Measurements from ENCODE around the gene THAP7.
"Not testable (repeated sequence)": the region's sequence is repeated elsewhere in the genome, so short reads cannot be mapped to it uniquely, and the experiment has no call there.

Gene THAP7

DNA sequence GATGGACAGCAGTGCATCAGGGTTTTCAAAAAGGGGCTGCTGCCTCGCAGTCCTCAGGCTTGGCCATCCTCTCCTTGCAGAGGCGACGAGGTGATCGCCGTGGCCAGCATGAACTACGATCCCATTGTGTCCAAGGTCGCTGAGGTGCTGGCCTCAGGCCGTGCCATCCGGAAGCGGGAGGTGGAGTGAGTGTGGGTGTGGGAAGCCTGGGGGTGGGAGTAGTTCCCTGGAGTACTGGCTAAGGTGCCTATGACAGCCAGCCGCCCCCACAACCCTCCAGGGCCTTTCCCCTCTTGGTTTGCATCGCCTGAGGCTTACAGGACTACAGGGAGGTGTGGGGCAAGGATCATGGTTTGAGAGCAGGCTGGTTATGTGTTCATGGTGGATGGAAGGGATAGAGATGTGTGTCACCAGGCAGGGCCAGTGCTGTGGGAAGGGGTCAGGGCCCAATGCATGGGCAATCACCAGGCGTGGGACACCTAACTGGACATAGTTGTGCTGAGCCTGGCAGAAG is 21.9 kb downstream of the THAP7 start:
- in situ Hi-C loops (cut with HindIII; ENCODE audit: low sequenced_read_pairs): no loop called here

DNA sequence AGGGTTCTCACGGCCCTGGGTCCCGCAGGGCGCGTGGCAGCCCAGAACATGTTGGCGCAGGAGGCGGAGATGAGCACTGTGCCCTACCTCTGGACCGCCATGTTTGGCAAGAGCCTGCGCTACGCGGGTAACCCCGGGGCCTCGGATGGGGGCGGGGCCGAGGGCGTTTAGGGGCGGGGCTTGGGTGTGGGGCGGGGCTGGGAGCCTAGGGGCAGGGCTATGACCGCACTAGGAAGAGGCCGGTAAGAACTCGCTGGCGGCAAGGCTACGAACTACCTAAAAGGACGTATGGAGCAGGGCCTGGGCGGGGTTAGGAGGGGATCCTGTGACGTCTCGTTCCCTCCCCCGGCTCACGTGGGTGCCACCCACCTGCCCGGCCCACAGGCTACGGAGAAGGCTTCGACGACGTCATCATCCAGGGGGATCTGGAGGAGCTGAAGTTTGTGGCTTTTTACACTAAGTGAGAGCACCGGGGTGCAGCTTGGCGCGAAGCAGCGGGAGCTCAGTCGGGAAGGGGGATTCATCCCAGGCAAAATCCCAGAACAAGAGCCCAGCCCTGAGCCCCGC is 22.6 kb downstream of the THAP7 start:
- in situ Hi-C loops (cut with HindIII; ENCODE audit: low sequenced_read_pairs): no loop called here

DNA sequence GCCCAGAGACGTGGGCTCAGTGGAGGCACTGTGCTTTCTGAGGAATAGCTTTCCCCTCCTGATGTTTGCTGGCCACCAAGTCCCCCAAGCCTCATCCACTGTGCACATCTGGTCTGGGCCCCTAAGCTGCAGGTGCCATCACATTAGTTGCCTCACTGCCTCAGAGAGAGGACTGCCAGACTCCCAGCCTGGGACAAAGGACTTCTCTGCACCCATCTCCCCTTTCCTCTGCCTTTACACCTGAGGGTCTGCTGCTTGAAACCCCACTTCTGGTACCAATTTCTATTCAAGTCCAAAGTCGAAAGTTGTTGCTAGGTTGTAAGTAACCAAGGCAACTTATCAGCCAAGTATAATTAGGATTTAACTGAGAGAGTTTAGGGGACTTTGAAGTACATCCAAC is 23.5 kb downstream of the THAP7 start:
- in situ Hi-C loops (cut with HindIII; ENCODE audit: low sequenced_read_pairs): no loop called here

DNA sequence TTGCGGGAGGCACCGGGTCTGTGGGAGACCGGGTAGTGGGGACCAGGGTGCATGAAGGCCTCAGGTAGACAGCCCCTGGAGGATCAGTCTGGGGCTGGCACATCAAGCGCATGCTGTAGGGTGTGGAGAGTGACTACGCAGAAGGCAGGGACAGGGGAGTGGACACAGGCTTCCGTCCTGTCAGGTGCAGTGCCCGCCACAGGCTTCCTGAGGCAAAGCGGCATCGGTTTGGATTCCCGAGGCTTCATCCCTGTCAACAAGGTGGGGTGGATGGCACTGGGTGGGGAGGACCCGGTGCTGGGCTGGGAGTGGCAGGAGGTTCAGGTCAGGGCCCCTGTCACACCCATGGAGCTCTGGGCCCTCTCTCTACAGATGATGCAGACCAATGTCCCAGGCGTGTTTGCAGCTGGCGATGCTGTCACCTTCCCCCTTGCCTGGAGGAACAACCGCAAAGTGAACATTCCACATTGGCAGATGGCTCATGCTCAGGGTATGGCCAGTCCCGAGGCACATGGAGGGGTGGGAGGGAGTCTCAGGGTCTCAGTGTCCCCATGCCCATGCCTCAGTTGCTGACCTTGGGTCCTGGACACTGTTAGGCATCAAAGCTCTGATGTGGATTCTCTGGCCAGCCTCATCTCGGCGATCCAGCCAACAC is 24.3 kb downstream of the THAP7 start:
- in situ Hi-C loops (cut with HindIII; ENCODE audit: low sequenced_read_pairs): no loop called here

DNA sequence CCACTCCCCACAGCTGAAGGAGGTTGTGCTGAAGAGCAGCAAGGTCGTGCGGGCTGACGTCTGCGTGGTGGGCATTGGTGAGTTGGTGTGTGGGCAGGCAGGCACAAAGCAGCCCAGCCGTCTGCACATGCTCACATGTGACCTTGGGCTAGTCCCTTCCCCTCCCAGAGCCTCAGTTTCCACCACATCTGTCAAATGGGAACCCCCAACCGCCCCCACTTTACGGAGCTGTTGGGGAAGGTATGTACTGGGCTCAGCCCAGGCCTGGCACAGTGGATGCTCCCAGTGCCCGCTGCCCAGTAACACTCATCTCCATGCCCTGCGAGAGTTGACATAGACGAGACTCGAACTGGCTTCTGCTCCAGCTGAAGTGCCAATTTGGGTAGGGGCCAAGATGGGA is 24.9 kb downstream of the THAP7 start:
- in situ Hi-C loops (cut with HindIII; ENCODE audit: low sequenced_read_pairs): no loop called here

DNA sequence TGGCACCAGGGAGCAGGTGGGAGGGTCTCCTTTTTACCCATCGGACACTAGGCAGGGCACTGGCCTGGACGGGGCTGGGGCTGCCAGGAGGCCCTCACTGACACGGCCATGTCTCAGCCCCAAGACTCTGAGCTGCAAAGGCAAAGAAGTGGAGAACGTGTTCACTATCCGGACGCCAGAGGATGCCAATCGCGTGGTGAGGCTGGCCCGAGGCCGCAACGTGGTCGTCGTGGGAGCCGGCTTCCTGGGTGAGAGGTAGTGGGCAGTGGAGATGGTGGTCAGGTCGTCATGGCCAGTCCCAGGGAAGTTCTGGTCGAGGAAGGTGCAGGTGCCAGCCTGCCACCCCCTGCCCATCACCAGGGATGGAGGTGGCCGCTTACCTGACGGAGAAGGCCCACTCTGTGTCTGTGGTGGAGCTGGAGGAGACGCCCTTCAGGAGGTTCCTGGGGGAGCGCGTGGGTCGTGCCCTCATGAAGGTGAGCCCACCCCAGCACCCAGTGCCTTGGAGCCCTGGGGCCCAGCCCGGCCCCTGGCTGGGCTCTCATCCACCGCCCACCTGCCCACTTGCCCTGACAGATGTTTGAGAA is 25.5 kb downstream of the THAP7 start:
- in situ Hi-C loops (cut with HindIII; ENCODE audit: low sequenced_read_pairs): no loop called here

DNA sequence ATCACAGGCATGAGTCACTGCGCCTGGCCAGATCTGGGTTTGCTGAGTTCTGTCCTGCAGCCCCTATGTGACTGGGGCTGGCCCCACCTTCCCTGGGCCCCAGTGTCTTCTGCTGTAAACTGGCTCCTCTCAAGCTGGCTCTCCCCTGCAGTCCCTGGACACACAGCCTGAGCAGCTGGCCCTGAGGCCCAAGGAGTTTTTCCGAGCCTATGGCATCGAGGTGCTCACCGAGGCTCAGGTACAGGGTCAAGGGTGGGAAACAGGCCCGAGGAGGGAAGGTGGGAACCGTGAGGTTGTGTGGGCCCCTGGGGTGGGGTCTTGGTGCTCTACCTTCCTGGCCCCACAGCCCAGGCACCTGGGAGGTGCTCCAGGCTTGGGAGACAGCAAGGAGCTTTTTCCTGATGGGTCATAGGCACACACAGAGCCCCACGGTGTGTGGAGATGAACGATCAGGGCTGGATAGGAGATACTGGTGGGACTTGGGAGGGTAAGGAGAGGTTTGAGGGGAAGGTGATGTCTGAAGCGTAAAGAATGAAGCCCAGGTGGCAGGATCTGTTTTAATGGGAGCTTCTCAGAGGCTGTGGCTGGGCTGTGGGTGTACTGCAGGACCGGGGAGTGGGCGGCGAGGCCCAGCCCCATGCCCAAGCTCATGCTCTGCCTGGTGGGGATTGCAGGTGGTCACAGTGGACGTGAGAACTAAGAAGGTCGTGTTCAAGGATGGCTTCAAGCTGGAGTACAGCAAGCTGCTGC is 26.2 kb downstream of the THAP7 start:
- in situ Hi-C loops (cut with HindIII; ENCODE audit: low sequenced_read_pairs): no loop called here

DNA sequence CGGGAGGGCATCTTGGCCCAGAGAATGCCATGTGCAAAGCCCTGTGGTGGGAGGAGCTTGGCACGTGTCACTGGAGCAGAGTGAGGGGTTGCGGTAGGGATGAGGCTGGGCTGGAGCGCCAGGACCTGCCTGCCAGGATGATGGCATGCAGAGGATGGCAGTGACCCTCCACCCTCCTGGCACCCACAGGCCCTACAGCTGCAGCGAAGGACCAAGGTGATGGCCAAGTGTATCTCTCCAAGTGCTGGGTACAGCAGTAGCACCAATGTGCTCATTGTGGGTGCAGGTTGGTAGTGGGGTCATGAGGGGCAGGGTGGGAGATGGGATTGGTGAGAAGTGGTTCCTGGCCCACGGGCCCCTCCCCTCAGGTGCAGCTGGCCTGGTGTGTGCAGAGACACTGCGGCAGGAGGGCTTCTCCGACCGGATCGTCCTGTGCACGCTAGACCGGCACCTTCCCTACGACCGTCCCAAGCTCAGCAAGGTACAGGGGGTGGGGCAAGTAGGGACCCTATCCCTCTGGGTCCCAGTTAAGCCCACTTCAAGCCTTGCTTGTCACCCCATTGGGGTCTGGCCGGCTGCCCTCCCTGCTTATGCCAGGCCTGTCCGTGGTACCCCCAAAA is 27.5 kb downstream of the THAP7 start:
- in situ Hi-C loops (cut with HindIII; ENCODE audit: low sequenced_read_pairs): no loop called here

DNA sequence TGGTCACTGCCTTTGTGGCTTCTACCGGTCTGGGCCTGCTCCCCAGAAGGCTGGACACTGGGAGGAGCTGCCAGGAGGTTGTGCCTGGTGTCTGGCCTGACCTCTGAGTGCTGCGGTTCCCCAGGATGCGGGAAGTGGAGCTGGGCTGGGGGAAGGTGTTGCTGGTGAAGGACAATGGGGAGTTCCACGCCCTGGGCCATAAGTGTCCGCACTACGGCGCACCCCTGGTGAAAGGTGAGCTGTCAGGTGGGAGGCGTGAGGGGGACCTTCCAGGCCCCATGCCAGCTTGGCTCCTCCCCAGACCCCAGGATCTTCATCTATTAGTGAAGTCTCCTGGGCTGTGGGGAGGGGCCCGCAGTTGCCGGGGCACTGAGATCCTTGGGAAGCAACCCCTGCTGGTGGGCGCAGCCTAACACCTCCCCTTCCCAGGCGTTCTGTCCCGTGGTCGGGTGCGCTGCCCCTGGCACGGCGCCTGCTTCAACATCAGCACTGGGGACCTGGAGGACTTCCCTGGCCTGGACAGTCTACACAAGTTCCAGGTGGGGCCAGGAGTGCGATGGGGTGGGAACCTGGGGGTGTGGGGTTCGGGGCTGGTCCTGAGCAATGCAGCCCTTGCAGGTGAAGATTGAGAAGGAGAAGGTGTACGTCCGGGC is 28.2 kb downstream of the THAP7 start:
- in situ Hi-C loops (cut with HindIII; ENCODE audit: low sequenced_read_pairs): no loop called here

DNA sequence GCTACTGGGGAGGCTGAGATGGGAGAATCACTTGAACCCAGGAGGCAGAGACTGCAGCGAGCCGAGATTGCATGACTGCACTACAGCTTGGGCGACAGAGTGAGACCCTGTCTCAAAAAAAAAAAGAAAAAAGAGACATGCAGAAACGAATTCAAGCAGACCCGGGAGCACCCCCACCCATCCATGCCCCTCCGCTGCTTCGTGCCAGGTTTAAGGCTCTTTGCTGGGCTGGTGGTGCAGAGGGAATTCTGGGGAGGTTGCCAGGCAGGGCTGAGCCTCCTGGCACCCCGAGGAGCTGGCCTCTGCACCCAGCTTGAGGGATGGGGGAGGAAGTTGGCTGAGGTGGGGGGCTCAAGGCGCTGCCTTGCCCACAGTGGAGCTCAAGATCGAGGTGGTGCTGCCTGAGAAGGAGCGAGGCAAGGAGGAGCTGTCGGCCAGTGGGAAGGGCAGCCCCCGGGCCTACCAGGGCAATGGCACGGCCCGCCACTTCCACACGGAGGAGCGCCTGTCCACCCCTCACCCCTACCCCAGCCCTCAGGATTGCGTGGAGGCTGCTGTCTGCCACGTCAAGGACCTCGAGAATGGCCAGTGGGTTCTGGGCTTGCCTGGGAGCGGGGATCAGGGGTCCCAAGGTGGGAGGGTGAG is 28.9 kb downstream of the THAP7 start:
- in situ Hi-C loops (cut with HindIII; ENCODE audit: low sequenced_read_pairs): no loop called here

DNA sequence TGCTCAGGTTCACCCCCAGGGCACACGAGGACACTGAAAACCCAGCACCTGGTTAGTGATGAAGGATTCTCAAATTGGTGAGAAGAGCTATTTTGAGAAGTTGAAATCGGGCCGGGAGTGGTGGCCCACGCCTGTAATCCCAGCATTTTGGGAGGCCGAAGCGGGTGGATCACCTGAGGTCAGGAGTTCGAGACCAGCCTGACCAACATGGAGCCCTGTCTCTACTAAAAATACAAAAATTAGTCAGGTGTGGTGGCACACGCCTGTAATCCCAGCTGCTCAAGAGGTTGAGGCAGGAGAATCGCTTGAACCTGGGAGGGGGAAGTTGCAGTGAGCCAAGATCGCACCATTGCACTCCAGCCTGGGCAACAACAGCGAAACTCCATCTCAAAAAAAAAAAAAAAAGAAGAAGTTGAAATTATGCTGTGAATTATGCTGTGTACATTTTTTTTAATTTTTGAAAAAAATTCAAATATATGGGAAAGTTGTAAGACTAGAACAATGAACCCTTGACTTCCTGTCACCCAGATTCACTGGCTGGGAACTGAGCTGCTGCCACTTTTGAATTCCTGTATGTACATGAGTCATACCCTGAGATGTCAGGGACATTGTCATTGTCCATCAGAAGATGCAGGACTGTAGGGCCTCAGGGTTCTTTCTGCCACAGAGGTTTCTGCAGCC is 29.8 kb downstream of the THAP7 start:
- in situ Hi-C loops (cut with HindIII; ENCODE audit: low sequenced_read_pairs): not testable (repeated sequence)

DNA sequence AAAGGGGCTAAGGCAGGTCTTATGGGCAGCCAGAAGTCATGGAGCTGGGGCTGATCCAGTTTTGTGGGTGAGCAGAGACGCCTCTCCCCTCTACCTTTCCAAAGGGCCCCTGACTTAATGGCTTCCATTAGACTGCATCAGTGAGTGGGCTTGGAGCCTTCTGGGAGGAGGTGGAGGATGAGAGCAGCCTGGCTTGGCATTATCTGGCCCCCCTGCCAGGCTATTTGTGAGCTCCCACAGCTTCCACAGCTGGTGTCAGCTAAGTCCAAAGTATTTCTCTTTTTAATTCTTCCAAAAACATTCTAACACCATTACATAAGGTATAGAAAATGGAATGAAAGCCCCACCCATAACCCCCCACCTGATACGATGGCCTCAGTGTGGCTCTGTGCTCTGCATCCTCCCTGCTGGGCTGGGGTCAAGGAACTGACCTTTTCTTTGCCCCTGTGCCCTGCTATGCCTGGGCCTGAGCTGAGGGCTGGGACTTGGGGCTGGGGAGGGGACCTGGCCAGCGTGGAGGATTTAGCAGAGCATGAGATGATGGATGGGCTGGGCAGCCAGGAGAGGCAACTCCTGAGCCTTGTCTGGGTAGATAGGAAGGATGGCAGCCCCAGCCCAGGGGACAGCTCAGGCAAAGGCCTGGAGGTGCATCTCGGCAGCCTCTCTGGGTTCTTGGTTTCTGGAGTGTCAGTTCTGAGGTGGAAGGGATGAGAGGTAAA is 30.8 kb downstream of the THAP7 start:
- in situ Hi-C loops (cut with HindIII; ENCODE audit: low sequenced_read_pairs): no loop called here

DNA sequence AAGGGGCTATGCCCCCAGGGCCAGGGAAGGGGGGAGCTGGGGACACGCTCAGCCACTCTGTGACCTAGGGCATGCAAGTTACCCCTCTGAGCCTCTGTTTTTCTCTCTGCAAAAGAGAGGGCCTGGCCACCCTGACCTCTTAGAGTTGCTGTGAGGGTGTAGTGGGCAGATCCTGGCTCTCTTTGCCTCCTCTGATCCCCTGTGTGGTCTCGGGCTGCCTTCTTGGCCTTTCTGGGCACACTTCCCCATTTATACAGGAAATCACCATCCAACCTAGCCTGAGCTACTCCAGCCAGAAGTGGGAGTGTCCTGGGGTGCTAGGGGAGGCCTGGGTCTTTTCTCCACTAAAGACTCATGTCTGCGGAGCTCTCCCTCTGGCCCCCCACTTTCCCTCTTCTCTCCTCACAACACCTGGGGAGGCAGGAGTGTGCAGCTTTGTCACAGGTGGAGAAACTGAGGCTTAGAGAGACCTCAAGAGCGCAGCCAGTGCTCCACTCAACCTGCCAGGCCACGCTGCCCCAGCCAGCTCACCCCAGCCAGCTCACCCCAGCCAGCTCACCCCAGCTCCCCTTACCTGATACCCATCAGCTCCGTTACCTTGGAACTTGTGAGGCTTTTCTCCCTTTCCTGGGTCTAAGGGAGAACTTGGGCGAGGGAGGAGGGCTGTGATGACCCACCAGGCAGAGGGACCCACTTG is 33.5 kb downstream of the THAP7 start:
- in situ Hi-C loops (cut with HindIII; ENCODE audit: low sequenced_read_pairs): no loop called here

DNA sequence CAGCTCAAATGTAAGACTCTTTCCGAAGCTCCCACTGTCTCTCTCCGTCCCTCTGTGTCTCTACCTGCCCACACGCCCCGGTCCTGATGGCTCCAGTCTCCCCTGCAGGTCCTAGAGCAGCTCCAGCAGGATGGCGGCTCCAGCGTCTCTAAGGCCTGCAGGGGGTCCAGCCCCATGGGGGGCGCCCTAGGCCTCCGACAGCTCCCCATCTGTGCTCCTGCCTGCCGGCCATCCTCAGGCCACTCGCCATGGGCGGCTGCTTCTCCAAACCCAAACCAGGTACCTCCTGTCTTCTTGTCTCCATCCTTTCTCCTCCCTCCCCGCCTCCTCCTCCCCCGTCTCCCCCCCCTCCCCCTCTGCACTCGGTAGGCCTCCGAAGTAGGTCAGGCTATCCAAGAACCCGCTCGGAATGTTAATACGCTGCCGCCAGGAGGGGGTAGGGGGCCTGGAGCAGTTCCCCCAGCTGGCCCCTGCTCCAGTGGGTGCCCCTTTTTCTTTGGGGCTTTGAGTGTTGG is 34.2 kb downstream of the THAP7 start:
- in situ Hi-C loops (cut with HindIII; ENCODE audit: low sequenced_read_pairs): no loop called here

DNA sequence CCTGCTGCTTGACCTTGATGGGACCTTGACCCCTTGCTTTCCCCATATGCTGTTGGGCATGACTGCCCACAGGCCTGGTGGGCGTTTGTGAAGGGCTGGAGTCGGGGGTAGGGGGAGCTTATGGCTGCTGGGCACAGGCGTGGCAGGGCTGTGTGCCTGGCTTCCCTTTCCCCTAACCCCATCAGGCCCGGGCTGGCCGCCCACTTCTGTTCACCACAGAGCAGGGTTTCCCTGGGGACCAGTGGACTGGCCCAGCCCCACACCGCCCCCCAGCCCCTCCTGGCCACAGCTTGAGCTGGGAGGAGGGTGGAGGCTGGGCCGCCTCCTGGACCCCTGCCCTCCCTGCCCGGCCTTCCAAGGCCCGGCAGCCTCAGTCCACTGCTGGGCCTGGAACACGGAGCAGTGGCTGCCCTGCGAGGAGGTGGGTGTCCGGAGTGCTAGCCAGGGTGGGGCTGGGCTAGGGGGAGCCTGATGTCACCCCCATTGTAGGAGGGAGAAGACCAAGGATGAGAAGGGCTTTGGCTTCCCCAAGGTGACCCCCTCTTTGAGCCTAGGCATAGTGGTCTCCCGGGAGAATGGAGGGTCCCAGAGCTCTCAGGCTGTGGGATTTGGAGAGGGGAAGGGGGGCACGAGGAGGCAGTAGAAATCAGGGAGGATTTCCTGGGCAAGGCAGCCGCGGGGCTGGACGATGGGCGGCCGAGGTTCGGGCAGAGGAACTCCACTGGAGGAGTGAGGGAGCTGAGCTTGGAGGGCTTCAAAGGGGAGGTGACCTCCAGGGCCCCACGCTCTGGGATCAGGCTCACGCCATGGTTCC is 34.8 kb downstream of the THAP7 start, which contains the start of gene AIFM3:
Gene AIFM3 (plus strand): TSS at position 373 of the 814 bp plus-strand sequence. CDS start 690 bp downstream, outside the sequence.
- in situ Hi-C loops (cut with HindIII; ENCODE audit: low sequenced_read_pairs): no loop called here

DNA sequence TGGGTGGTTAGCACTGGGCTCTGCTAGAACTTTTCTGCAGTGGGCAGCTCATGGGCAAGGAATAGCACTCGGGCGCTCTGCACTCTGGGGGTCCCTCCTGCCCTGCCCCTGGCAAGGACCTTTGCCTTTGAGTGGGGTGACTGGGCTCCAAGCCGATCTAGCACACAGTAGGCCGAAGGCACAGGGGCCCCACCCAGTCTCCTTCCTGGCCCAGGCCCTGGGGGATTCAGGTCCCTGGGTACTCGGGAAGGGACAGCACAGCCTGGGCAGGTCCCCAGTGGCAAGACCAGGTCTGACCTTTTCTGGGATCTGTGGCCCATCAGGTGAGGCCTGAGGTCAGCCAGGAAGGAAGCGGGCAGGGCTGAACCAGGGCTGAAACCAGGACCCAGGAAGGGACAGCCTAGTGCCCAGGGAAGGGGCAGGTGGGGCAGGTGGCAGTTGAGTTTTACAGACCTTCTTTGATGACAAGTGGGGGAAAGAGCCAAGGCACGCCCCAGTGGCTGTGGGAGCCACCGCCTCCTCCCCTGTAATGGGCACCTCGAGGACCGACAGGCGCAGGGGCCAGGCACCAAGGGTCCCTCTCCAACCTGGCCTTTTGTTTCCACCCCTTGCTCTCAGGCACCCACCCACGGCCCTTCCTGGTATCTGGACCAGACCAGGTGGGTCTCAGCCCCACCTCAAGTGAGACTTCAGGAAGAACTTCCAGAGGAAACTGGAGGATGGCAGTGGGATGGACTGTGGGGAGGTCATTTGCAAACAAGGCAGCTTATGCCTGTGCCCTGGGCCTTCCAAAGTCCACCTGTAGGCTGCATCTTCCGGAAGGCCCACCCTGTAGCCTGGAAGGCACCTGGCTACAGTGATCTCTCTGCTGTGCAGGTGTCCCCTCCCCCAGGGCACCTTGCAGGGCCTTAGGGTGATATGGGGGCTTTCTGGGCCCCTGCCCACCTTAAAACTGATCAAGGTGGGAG is 35.7 kb downstream of the THAP7 start:
- in situ Hi-C loops (cut with HindIII; ENCODE audit: low sequenced_read_pairs): no loop called here
